ENCODE results near the gene DEPDC1.
"Not testable (repeated sequence)": the region's sequence is repeated elsewhere in the genome, so short reads cannot be mapped to it uniquely, and the experiment has no call there.

DNA sequence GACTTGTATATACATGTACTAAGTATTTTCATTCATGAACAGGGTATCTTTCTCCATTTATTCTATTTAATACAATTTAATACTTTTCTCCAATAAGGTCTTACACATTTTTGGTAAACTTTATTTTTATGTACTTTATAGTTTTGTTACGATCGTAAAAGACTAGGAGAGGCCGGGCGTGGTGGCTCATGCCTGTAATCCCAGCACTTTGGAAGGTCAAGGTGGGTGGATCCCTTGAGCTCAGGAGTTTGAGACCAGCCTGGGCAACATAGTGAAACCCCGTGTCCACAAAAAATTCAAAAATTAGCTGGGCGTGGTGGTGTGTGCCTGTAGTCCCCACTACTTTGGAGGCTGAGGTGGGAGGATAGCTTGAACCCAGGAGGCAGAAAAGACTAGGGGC, 4.6 kb downstream of the DEPDC1 start:
- TF ChIP-seq, protein P1, sequence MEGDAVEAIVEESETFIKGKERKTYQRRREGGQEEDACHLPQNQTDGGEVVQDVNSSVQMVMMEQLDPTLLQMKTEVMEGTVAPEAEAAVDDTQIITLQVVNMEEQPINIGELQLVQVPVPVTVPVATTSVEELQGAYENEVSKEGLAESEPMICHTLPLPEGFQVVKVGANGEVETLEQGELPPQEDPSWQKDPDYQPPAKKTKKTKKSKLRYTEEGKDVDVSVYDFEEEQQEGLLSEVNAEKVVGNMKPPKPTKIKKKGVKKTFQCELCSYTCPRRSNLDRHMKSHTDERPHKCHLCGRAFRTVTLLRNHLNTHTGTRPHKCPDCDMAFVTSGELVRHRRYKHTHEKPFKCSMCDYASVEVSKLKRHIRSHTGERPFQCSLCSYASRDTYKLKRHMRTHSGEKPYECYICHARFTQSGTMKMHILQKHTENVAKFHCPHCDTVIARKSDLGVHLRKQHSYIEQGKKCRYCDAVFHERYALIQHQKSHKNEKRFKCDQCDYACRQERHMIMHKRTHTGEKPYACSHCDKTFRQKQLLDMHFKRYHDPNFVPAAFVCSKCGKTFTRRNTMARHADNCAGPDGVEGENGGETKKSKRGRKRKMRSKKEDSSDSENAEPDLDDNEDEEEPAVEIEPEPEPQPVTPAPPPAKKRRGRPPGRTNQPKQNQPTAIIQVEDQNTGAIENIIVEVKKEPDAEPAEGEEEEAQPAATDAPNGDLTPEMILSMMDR (IDR thresholded peaks at IDR 0.05): not testable (repeated sequence)
- TF ChIP-seq POLR2A (IDR thresholded peaks at IDR 0.05): not testable (repeated sequence)

All from adrenal gland (tissue), 5 donors.